HEK293T (cell line): ENCODE data around the gene ETV6.
"Not testable (repeated sequence)": the region's sequence is repeated elsewhere in the genome, so short reads cannot be mapped to it uniquely, and the experiment has no call there.

ENCODE experiments used
- ELF4 ChIP-seq: fragments of 450-650 bp; IDR thresholded peaks from 2 replicates; pipeline ENCODE4 v1.6.1; 2017; ENCODE audit warnings: antibody characterized with exemption
- FOXA1 ChIP-seq: fragments of 450-650 bp; IDR thresholded peaks from 2 replicates; pipeline ENCODE4 v1.6.1; 2016; ENCODE audit warnings: mild to moderate bottlenecking
- SP1 ChIP-seq: fragments of 450-650 bp; IDR thresholded peaks from 2 replicates; pipeline ENCODE4 v1.6.1; 2017
- SUZ12 ChIP-seq: fragments of 450-650 bp; IDR thresholded peaks from 2 replicates; pipeline ENCODE4 v1.6.1; 2016; ENCODE audit warnings: mild to moderate bottlenecking
- TARDBP ChIP-seq: fragments of 450-650 bp; IDR thresholded peaks from 2 replicates; pipeline ENCODE4 v1.6.1; 2016
- ZNF384 ChIP-seq: fragments of 450-650 bp; IDR thresholded peaks from 2 replicates; pipeline ENCODE4 v1.6.1; 2016

GRCh38 chr12:11681695-11682094, 32.2 kb downstream of the ETV6 start:
- not testable (repeated sequence) for TF ChIP-seq SP1, TARDBP, FOXA1, SUZ12, ZNF384, ELF4
